Activated T-cell treated with anti-CD3 and anti-CD28 coated beads, Interleukin-2, amount 50 U/mL, for 72 hours (primary cell): ENCODE measurements around the gene UTP11. TPM values are rescaled to one million over a fixed set of nuclear protein-coding genes. Genes with fewer than 3 reads are reported as not detected.
"Not testable (repeated sequence)": the region's sequence is repeated elsewhere in the genome, so short reads cannot be mapped to it uniquely, and the experiment has no call there.

Experiments used
- ATAC-seq, 2 donors: fragments of 150-1000 bp; cut with Tn5 transposase; replicated peaks in 1 of 2; 2 replicates each; pipeline ENCODE4 v1.10.0; 2021; ENCODE audit warnings: moderate library complexity in 2 of 2, mild to moderate bottlenecking in 1 of 2
- DNase-seq, 2 donors: peaks; one replicate each; pipeline ENCODE4 v3.0.0; 2021 to 2022; ENCODE audit warnings: mixed read lengths in 1 of 2
- H3K27ac Mint-ChIP-seq: one replicate; pipeline ENCODE4 v1.8.0; 2022; ENCODE audit warnings: mild to moderate bottlenecking, moderate library complexity, mixed read lengths
- H3K27me3 Mint-ChIP-seq: one replicate; pipeline ENCODE4 v1.8.0; 2022; ENCODE audit warnings: low read depth, mixed read lengths
- H3K36me3 Mint-ChIP-seq, 2 donors: one replicate each; pipeline ENCODE4 v1.8.0; 2022; ENCODE audit warnings: mixed read lengths in 2 of 2, mild to moderate bottlenecking in 1 of 2; ENCODE audit not compliant: insufficient read depth in 2 of 2
- H3K4me1 Mint-ChIP-seq: one replicate; pipeline ENCODE4 v1.8.0; 2022; ENCODE audit warnings: low read depth, mixed read lengths
- H3K4me3 Mint-ChIP-seq, 2 donors: one replicate each; pipeline ENCODE4 v1.8.0; 2022; ENCODE audit warnings: mild to moderate bottlenecking in 2 of 2, mixed read lengths in 2 of 2, moderate library complexity in 2 of 2
- H3K9me3 Mint-ChIP-seq, 2 donors: one replicate each; pipeline ENCODE4 v1.8.0; 2022; ENCODE audit warnings: mixed read lengths in 2 of 2
- total RNA-seq, 2 donors: library from RNA; stranded (reverse); gene quantifications; one replicate each; pipeline ENCODE4 v1.2.3, GENCODE V29; 2022

Gene UTP11
- 10 to 100 TPM; 28.4 to 31.7 TPM for total RNA-seq

- H3K4me1 Mint-ChIP-seq = peaks cover 64% of the 10 kb centered on the region
- DNase-seq (peak; percentile 88 to 91), ATAC-seq (peak; percentile 83 to 84)
- no peaks in the 10 kb centered on the region for H3K9me3 Mint-ChIP-seq
- H3K4me3 Mint-ChIP-seq = peak within 1 kb of the TSS; percentile 99 to 100
- H3K36me3 Mint-ChIP-seq = peaks cover 6 to 19% of the 10 kb centered on the region in 2 donors
- H3K27me3 Mint-ChIP-seq = no peaks in the 10 kb centered on the region
- H3K27ac Mint-ChIP-seq = peak within 1 kb of the TSS; percentile 99
Observed at GRCh38 chr1:38012363-38013226, at the start of gene UTP11. Gene UTP11, plus strand, starts transcription at chr1:38012734. Its CDS starts 69 bp downstream, at chr1:38012803.

GRCh38 chr1:37964106-37964505, 48.4 kb upstream of the UTP11 start:
- peaks cover 10 to 33% of the 10 kb centered on the region in 2 donors for H3K36me3 Mint-ChIP-seq
- H3K9me3 Mint-ChIP-seq, DNase-seq, H3K4me1 Mint-ChIP-seq, H3K4me3 Mint-ChIP-seq, ATAC-seq, H3K27ac Mint-ChIP-seq, H3K27me3 Mint-ChIP-seq: not testable (repeated sequence)

- DNase-seq (no peak), ATAC-seq (no peak)
- no peaks in the 10 kb centered on the region for H3K27me3 Mint-ChIP-seq
- H3K9me3 Mint-ChIP-seq = no peaks in the 10 kb centered on the region
- H3K4me1 Mint-ChIP-seq = no peaks in the 10 kb centered on the region
- H3K36me3 Mint-ChIP-seq = peaks cover 9 to 36% of the 10 kb centered on the region in 2 donors
- no peak overlapping the region for H3K4me3 Mint-ChIP-seq
- H3K27ac Mint-ChIP-seq = no peak overlapping the region
Observed at GRCh38 chr1:37965301-37965700, 47.2 kb upstream of the UTP11 start.

GRCh38 chr1:37973684-37974083, 38.9 kb upstream of the UTP11 start:
- not testable (repeated sequence) for ATAC-seq

GRCh38 chr1:37974567-37974966, 38.0 kb upstream of the UTP11 start:
- DNase-seq (no peak), ATAC-seq (no peak)
- Mint-ChIP-seq H3K27me3 (no peaks in the 10 kb centered on the region), H3K4me3 (no peak overlapping the region), H3K27ac (peak overlapping the region; percentile 33), H3K36me3 (peaks cover 25 to 52% of the 10 kb centered on the region in 2 donors), H3K4me1 (peaks cover 7% of the 10 kb centered on the region), H3K9me3 (no peaks in the 10 kb centered on the region)

More at GRCh38 chr1:37973684-37974083, 38.9 kb upstream of the UTP11 start:
- not testable (repeated sequence) for H3K9me3 Mint-ChIP-seq, H3K27me3 Mint-ChIP-seq, H3K27ac Mint-ChIP-seq, H3K4me1 Mint-ChIP-seq, H3K4me3 Mint-ChIP-seq, DNase-seq
- H3K36me3 Mint-ChIP-seq = peaks cover 25 to 50% of the 10 kb centered on the region in 2 donors

GRCh38 chr1:37975083-37975482, 37.5 kb upstream of the UTP11 start:
- H3K4me3 Mint-ChIP-seq, H3K9me3 Mint-ChIP-seq, ATAC-seq, H3K27me3 Mint-ChIP-seq, DNase-seq, H3K4me1 Mint-ChIP-seq: not testable (repeated sequence)
- Mint-ChIP-seq H3K27ac (peak overlapping the region; percentile 33), H3K36me3 (peaks cover 24 to 52% of the 10 kb centered on the region in 2 donors)

GRCh38 chr1:37978541-37978940, 34.0 kb upstream of the UTP11 start:
- no peaks in the 10 kb centered on the region for H3K4me1 Mint-ChIP-seq
- H3K27ac Mint-ChIP-seq = peak overlapping the region; percentile 59
- H3K36me3 Mint-ChIP-seq = peaks cover 19 to 48% of the 10 kb centered on the region in 2 donors
- ATAC-seq (no peak), DNase-seq (no peak)
- no peak overlapping the region for H3K4me3 Mint-ChIP-seq
- H3K27me3 Mint-ChIP-seq = no peaks in the 10 kb centered on the region
- H3K9me3 Mint-ChIP-seq = no peaks in the 10 kb centered on the region

- DNase-seq (no peak), ATAC-seq (no peak)
- no peaks in the 10 kb centered on the region for H3K27me3 Mint-ChIP-seq
- H3K27ac Mint-ChIP-seq = no peak overlapping the region
- no peaks in the 10 kb centered on the region for H3K9me3 Mint-ChIP-seq
- H3K36me3 Mint-ChIP-seq = peaks cover 13 to 44% of the 10 kb centered on the region in 2 donors
- no peak overlapping the region for H3K4me3 Mint-ChIP-seq
- H3K4me1 Mint-ChIP-seq = peaks cover 13% of the 10 kb centered on the region
Observed at GRCh38 chr1:37983546-37983945, 29.0 kb upstream of the UTP11 start.

- Mint-ChIP-seq H3K27me3 (no peaks in the 10 kb centered on the region), H3K36me3 (peaks cover 12 to 26% of the 10 kb centered on the region in 2 donors), H3K4me3 (peak overlapping the region; percentile 19 to 98), H3K9me3 (no peaks in the 10 kb centered on the region), H3K4me1 (peaks cover 23% of the 10 kb centered on the region), H3K27ac (peak overlapping the region; percentile 57)
- no peak for ATAC-seq
- DNase-seq = no peak
Observed at GRCh38 chr1:37987679-37988078, 24.9 kb upstream of the UTP11 start.

- Mint-ChIP-seq H3K27me3 (no peaks in the 10 kb centered on the region), H3K9me3 (no peaks in the 10 kb centered on the region), H3K36me3 (peaks cover 9 to 24% of the 10 kb centered on the region in 2 donors), H3K4me3 (peak overlapping the region; percentile 87 to 98), H3K4me1 (peaks cover 23% of the 10 kb centered on the region), H3K27ac (peak overlapping the region; percentile 95)
- peak; percentile 27 to 37 for ATAC-seq
- DNase-seq = peak in 1 of 2 donors; percentile 58
Observed at GRCh38 chr1:37989361-37989930, 23.1 kb upstream of the UTP11 start.

- Mint-ChIP-seq H3K4me3 (peak overlapping the region; percentile 33 to 71), H3K36me3 (peaks cover 6% of the 10 kb centered on the region in 2 donors), H3K9me3 (no peaks in the 10 kb centered on the region), H3K4me1 (peaks cover 31% of the 10 kb centered on the region), H3K27ac (peak overlapping the region; percentile 8), H3K27me3 (no peaks in the 10 kb centered on the region)
- ATAC-seq (no peak), DNase-seq (no peak)
Observed at GRCh38 chr1:37994886-37995566, 17.5 kb upstream of the UTP11 start.

- Mint-ChIP-seq H3K36me3 (peaks cover 4 to 5% of the 10 kb centered on the region in 2 donors), H3K4me3 (peak overlapping the region; percentile 8 to 71), H3K4me1 (peaks cover 34% of the 10 kb centered on the region), H3K27ac (no peak overlapping the region), H3K27me3 (no peaks in the 10 kb centered on the region), H3K9me3 (no peaks in the 10 kb centered on the region)
- ATAC-seq (peak in 1 of 2 donors; percentile 60), DNase-seq (no peak)
Observed at GRCh38 chr1:37995751-37996345, 16.7 kb upstream of the UTP11 start.
